GM13977 (cell line): ENCODE measurements around the gene PTRH1.

Experiments
- DNase-seq: peaks from one replicate; pipeline ENCODE4 v3.0.0; 2012; ENCODE audit warnings: low spot score
- CTCF ChIP-seq: IDR thresholded peaks from 2 replicates; pipeline ENCODE4 v1.5.1; 2012; ENCODE audit warnings: mild to moderate bottlenecking, control low read depth; ENCODE audit not compliant: insufficient read depth; ENCODE audit errors: extremely low read depth, missing control alignments
- in situ Hi-C: fragments of 300-500 bp; cut with MboI; formaldehyde crosslinking; loops from one replicate; pipeline ENCODE4 v1.12.0; 2022; ENCODE audit warnings: low sequenced_read_pairs, low pct_unique_long_range_greater_than_20kb, mixed read lengths, inconsistent platforms; ENCODE audit not compliant: unreplicated experiment

The PTRH1 gene

GRCh38 chr9:127712371-127712770 lies 3.1 kb downstream of the PTRH1 start:
- DNase-seq, result no peak
- no peak for TF ChIP-seq CTCF
- in situ Hi-C loops, result no loop called here

- DNase-seq, result no peak
- in situ Hi-C loops, result no loop called here
- TF ChIP-seq CTCF, result no peak
Observed at GRCh38 chr9:127711831-127712274, 3.6 kb downstream of the PTRH1 start.

DNA sequence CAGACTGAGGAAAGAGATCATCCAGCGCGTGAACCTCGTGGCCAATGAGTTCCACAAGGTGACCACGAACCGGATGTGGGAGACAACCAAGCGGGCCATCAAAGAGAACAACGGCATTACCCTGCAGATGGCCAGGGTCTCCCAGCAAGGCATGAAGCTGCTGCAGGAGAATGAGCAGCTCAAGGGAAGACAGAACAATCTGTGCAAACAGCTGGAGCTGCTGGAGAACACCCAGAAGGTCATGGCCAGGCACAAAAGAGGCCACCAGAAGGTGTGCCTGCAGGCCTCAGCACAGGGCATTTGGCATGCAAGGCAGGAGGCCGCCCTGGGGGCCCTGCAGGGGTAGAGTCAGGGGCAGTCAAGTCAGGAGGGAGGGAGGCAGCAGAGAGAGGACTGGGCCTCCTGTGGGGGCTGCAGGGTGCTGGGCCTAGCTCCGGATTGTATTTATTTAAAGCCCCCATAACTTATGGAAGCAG lies 4.2 kb downstream of the PTRH1 start:
- in situ Hi-C loops, result no loop called here
- no peak for DNase-seq
- TF ChIP-seq CTCF, result no peak

GRCh38 chr9:127710204-127710783 lies 5.2 kb downstream of the PTRH1 start:
- no peak for DNase-seq
- in situ Hi-C loops, result no loop called here
- TF ChIP-seq CTCF, result no peak

DNA sequence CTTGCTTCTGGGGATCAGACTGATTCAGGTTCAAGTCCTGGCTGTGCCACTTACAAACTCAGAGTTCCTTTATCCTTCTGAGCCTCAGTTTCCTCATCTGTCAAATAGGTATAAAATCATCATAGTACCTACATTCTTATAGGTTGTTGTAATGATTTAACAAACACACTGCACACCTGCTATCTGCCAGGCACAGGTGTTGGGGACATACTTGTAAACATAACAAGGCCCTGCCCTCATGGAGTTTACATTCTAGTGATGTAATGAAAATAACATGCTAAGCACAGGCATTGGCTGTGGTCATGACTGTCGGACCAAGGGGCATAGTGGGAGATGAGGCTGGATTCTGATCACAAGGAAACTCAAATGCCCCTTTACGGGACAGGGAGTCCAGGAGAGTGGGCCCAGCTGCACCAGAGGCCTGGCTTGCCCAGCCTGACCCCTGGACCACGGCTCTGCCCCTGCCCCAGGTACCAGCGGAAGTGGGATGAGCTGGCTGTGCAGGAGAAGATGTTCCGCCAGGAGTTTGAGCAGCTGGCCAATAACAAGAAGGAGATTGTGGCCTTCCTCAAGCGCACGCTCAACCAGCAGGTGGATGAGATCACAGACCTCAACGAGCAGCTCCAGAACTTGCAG lies 6.4 kb downstream of the PTRH1 start:
- no peak for TF ChIP-seq CTCF
- in situ Hi-C loops, result no loop called here
- DNase-seq, result no peak

GRCh38 chr9:127707766-127708165 lies 7.7 kb downstream of the PTRH1 start:
- peak; percentile 58 for DNase-seq
- in situ Hi-C loops, result no loop called here
- peak; percentile 27 for TF ChIP-seq CTCF
